ENCODE data around the gene PCID2. TPM values are rescaled to one million over a fixed set of nuclear protein-coding genes. Genes with fewer than 3 reads are reported as not detected.

PCID2 gene
- total RNA-seq, 1 donor from 2014 or later, result 41.5 TPM

DNA sequence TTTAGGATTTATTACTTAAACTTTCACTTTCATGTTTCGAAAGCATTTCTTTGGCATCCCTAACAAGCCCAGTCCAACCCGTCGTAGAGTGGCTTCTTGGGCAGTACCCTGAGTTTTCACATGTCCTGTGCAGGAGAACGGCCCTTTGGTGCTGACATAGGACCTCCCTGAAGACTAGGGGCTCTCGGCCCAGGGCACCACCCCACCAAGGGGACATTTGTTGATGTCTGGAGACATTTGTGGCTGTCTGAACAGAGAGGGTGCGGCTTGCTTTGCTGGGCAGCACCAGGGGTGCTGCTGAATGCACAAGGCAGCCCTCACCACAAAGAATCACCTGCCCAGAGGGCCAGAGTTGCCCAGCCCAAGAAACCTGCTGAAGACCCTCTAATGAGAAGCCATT, 31.5 kb upstream of the PCID2 start:
- H3K9me3 ChIP-seq, result no peaks in the 10 kb centered on the region
- TF ChIP-seq, protein P1, sequence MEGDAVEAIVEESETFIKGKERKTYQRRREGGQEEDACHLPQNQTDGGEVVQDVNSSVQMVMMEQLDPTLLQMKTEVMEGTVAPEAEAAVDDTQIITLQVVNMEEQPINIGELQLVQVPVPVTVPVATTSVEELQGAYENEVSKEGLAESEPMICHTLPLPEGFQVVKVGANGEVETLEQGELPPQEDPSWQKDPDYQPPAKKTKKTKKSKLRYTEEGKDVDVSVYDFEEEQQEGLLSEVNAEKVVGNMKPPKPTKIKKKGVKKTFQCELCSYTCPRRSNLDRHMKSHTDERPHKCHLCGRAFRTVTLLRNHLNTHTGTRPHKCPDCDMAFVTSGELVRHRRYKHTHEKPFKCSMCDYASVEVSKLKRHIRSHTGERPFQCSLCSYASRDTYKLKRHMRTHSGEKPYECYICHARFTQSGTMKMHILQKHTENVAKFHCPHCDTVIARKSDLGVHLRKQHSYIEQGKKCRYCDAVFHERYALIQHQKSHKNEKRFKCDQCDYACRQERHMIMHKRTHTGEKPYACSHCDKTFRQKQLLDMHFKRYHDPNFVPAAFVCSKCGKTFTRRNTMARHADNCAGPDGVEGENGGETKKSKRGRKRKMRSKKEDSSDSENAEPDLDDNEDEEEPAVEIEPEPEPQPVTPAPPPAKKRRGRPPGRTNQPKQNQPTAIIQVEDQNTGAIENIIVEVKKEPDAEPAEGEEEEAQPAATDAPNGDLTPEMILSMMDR (IDR thresholded peaks at IDR 0.05), result no peak
- no peaks in the 10 kb centered on the region for H3K27me3 ChIP-seq
- H3K27ac ChIP-seq, result no peak overlapping the region
- ATAC-seq (no peak), DNase-seq (no peak)
- peaks cover 93% of the 10 kb centered on the region for H3K36me3 ChIP-seq
- intact Hi-C loops (cut with DNase I), result no loop called here
- no peak overlapping the region for H3K4me3 ChIP-seq
- no peaks in the 10 kb centered on the region for H3K4me1 ChIP-seq

DNA sequence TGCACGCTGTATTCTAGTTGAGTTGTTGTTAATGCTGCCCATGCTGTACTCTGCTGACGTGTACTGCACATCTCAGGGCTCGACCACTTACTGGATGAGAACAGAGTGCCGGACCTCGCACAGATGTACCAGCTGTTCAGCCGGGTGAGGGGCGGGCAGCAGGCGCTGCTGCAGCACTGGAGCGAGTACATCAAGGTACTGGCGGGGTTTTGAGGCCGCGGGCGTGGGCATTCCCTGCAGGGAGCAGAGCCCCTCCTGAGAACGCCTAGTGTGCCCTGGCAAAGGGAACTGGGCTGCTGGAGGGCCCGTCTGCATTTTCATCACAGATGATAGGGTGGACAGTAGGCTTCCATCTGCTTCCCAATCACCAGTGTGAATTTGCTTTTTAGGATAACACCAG, 30.9 kb upstream of the PCID2 start:
- H3K36me3 ChIP-seq, result peaks cover 93% of the 10 kb centered on the region
- intact Hi-C loops (cut with DNase I), result no loop called here
- H3K27ac ChIP-seq, result no peak overlapping the region
- H3K9me3 ChIP-seq, result no peaks in the 10 kb centered on the region
- DNase-seq (no peak), ATAC-seq (no peak)
- no peak overlapping the region for H3K4me3 ChIP-seq
- TF ChIP-seq, protein P1 (IDR thresholded peaks at IDR 0.05), result no peak
- no peaks in the 10 kb centered on the region for H3K4me1 ChIP-seq
- no peaks in the 10 kb centered on the region for H3K27me3 ChIP-seq

GRCh38 chr13:113238536-113238935, 30.1 kb upstream of the PCID2 start:
- DNase-seq, result no peak
- Histone ChIP-seq H3K36me3 (peaks cover 93% of the 10 kb centered on the region), H3K4me1 (no peaks in the 10 kb centered on the region), H3K4me3 (no peak overlapping the region), H3K9me3 (no peaks in the 10 kb centered on the region), H3K27me3 (no peaks in the 10 kb centered on the region), H3K27ac (no peak overlapping the region)
- TF ChIP-seq, protein P1 (IDR thresholded peaks at IDR 0.05), result no peak
- no peak for ATAC-seq
- intact Hi-C loops (cut with DNase I), result no loop called here

- no peaks in the 10 kb centered on the region for H3K27me3 ChIP-seq
- no peak overlapping the region for H3K4me3 ChIP-seq
- H3K27ac ChIP-seq, result no peak overlapping the region
- intact Hi-C loops (cut with DNase I), result no loop called here
- H3K9me3 ChIP-seq, result no peaks in the 10 kb centered on the region
- no peaks in the 10 kb centered on the region for H3K4me1 ChIP-seq
- peaks cover 86% of the 10 kb centered on the region for H3K36me3 ChIP-seq
- TF ChIP-seq, protein P1 (IDR thresholded peaks at IDR 0.05), result no peak
- ATAC-seq (no peak), DNase-seq (no peak)
Measured at GRCh38 chr13:113233101-113233500, 24.6 kb upstream of the PCID2 start.

DNA sequence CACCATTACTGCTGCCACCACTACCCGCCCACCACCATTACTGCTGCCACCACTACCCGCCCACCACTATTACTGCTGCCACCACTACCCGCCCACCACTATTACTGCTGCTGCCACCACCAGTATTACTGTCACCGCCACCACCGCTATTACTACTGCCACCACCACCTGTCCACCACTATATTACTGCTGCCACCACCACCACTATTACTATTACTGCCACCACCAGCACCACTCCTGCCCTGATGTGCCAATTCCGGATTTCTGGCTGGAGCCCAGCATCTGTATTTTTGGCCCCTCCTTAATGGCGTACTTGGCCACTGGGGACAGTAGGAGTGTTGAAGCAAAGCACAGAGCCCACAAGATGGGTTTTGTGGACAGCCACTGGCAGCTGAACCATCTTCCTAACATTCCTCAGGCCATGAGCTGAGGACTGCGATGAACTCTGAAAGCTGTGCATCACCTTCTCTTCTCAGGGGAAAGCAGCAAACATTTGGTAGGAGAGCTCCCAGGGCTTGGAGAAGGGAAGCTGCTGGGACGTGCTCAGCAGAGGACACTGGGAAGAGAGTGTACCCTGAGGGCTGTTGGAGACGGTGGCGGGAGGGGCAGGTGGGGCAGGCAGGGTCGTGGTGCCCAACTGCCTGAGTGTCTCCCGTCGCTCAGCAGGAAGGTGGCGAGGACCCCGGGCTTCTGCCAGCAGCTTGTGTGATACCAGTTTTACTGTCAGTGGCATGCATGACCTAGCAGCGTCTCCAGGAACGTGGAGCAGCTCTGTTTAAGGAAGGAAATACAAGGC, 23.9 kb upstream of the PCID2 start:
- Histone ChIP-seq H3K4me1 (no peaks in the 10 kb centered on the region), H3K9me3 (no peaks in the 10 kb centered on the region), H3K4me3 (no peak overlapping the region), H3K27ac (no peak overlapping the region), H3K27me3 (no peaks in the 10 kb centered on the region), H3K36me3 (peaks cover 86% of the 10 kb centered on the region)
- TF ChIP-seq, protein P1 (IDR thresholded peaks at IDR 0.05), result no peak
- peak; percentile 12 for ATAC-seq
- intact Hi-C loops (cut with DNase I), result no loop called here
- DNase-seq, result no peak

Data from upper lobe of right lung (tissue), 1 donor.